Right lobe of liver (tissue), 4 donors: ENCODE results near the gene CEPT1.

Experiments used
- POLR2A ChIP-seq: fragments of 450-650 bp; IDR thresholded peaks from one replicate; pipeline ENCODE4 v1.6.1; 2017; ENCODE audit warnings: antibody characterized with exemption, mild to moderate bottlenecking
- TF ChIP-seq, protein P1 (sequence below), 4 donors: fragments of 200-600 bp in 3 of 4; fragments of 450-650 bp in 1 of 4; IDR thresholded peaks; one replicate each; pipeline versions ENCODE4 v1.5.1 to v1.8.0; 2016 to 2022; ENCODE audit warnings: antibody characterized with exemption in 4 of 4, mild to moderate bottlenecking in 2 of 4
- donor health status: DM: no; HTN: no; CAD: no.
- donor health status: DM: no; HTN: no; CAD: no.
- donor health status: DM: no; HTN: yes; CAD: no.

DNA sequence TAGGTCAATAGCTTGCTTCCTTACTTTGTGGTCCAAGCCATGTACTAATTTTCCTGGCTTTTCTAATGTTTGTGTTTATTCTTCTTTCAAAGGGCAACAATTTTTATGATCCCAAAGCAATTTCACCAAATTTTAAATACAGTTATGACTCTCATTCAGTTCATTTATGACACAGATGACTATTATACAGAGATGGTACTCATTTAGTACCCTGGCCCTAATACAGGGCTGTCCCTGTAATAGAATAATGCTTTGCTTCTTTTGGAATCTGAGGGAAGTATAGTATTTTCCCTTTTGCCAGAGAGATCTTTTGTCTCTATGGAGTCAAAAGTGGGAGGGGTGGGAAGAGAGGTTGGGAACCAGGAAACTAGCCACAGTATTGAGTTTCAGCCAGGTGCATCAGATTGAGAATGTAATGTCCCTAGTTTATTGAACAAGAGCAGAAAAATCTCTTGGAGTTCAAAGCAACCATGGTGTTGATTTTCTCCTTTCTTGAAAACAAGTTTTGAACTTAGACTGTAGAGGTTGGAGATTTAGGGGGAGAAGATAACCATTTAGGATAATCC is 40.0 kb downstream of the CEPT1 start:
- TF ChIP-seq, protein P1, sequence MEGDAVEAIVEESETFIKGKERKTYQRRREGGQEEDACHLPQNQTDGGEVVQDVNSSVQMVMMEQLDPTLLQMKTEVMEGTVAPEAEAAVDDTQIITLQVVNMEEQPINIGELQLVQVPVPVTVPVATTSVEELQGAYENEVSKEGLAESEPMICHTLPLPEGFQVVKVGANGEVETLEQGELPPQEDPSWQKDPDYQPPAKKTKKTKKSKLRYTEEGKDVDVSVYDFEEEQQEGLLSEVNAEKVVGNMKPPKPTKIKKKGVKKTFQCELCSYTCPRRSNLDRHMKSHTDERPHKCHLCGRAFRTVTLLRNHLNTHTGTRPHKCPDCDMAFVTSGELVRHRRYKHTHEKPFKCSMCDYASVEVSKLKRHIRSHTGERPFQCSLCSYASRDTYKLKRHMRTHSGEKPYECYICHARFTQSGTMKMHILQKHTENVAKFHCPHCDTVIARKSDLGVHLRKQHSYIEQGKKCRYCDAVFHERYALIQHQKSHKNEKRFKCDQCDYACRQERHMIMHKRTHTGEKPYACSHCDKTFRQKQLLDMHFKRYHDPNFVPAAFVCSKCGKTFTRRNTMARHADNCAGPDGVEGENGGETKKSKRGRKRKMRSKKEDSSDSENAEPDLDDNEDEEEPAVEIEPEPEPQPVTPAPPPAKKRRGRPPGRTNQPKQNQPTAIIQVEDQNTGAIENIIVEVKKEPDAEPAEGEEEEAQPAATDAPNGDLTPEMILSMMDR (IDR thresholded peaks at IDR 0.05): no peak
- no peak for TF ChIP-seq POLR2A
